HUES6 (cell line): ENCODE data around the gene SH3BP1.
"Not testable (repeated sequence)": the region's sequence is repeated elsewhere in the genome, so short reads cannot be mapped to it uniquely, and the experiment has no call there.

Source experiments
- H3K27ac ChIP-seq: 2 replicates; pipeline ENCODE4 v1.7.0; 2013; ENCODE audit warnings: low read depth, mild to moderate bottlenecking, low read length, inconsistent platforms
- H3K27me3 ChIP-seq: 2 replicates; pipeline ENCODE4 v1.6.1; 2013; ENCODE audit warnings: low read length; ENCODE audit not compliant: control insufficient read depth, insufficient read depth
- H3K36me3 ChIP-seq: 2 replicates; pipeline ENCODE4 v1.6.1; 2013; ENCODE audit warnings: low read length; ENCODE audit not compliant: control insufficient read depth, insufficient read depth
- H3K4me1 ChIP-seq: 2 replicates; pipeline ENCODE4 v1.6.1; 2013; ENCODE audit warnings: low read length; ENCODE audit not compliant: control insufficient read depth, insufficient read depth
- H3K4me3 ChIP-seq: 2 replicates; pipeline ENCODE4 v1.5.1; 2013; ENCODE audit warnings: low read depth, low read length
- H3K9ac ChIP-seq: one replicate; pipeline ENCODE4 v1.6.1; 2013; ENCODE audit warnings: mild to moderate bottlenecking, low read length
- H3K9me3 ChIP-seq: 2 replicates; pipeline ENCODE4 v1.6.1; 2013; ENCODE audit warnings: low read depth, low read length; ENCODE audit not compliant: control insufficient read depth, insufficient read depth

The SH3BP1 gene

DNA sequence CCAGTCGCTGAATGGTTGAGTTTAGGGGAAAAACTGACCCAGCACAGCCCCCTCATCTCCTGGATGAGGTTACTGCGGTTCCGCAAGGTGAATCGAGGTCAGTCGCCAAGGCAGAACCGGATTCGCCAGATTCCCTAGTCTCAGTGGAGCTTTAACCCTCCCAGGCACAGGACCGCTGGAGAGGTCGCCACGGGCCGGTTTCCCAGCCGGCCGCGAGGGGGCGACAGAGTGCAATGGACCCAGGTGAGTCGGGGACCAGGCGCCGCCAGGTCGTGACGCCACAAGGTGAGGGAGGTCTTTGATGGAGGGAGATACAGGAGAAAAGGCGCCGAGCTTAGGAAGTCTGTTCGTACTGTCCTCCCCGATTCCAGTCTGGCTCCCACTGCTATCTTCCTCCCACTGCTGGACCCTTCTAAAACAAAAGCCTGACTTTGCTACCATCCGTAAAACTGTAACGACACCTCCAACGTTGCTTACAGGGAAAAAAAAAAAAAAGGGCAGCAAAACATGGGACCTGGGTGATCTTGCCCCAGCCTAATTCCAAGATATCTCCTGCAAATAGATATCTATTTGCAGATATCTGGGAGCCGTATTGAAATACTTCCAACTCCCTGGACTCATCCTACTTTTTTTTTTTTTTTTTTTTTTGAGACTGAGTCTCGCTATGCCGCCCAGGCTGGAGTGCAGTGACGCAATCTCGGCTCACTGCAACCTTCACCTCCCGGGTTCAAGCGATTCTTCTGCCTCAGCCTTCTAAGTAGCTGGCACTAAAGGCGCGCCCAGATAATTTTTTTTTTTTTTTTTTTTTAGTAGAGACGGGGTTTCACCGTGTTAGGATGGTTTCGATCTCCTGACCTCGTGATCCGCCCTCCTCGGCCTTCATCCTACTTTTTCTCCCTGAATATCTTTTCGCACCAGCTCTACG is 32.2 kb upstream of the SH3BP1 start:
- H3K27ac ChIP-seq, result no peak overlapping the region
- no peaks in the 10 kb centered on the region for H3K36me3 ChIP-seq

DNA sequence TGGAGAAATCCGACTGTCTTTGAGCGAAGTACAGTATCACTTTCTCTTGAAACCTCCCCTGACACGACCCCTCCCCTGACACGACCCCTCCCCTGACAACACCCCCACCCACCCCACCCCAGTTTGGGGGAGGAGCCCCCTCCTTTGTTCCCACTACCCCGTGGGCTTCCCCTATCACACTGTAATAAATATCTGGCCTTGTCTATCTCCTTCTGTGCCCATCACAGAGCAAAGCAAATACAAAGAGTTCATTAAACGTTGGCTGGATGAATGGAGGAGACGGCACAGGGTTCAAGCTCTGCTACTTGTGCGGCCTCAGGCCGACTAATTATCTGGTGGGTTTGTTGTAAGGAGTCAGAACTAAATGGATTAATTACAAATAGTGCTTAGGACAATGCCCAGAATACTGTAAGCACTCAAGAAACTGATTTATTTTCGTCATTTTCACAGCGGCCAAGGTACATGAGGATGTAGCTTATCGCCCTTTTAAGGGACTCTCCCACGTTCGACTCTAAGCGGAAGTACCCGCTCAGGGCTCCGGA is 31.5 kb upstream of the SH3BP1 start:
- no peaks in the 10 kb centered on the region for H3K9me3 ChIP-seq
- peak overlapping the region; percentile 95 for H3K9ac ChIP-seq
- H3K27me3 ChIP-seq, result no peaks in the 10 kb centered on the region
- peaks cover 8% of the 10 kb centered on the region for H3K4me1 ChIP-seq
- peak overlapping the region; percentile 75 for H3K4me3 ChIP-seq
- H3K27ac ChIP-seq, result peak overlapping the region; percentile 96
- no peaks in the 10 kb centered on the region; the same call in 1 of the 2 replicates for H3K36me3 ChIP-seq

More for the DNA sequence above, 32.2 kb upstream of the SH3BP1 start:
- Histone ChIP-seq H3K9me3 (no peaks in the 10 kb centered on the region), H3K9ac (peak overlapping the region; percentile 29), H3K4me3 (peak overlapping the region; percentile 75), H3K27me3 (no peaks in the 10 kb centered on the region), H3K4me1 (peaks cover 8% of the 10 kb centered on the region)

DNA sequence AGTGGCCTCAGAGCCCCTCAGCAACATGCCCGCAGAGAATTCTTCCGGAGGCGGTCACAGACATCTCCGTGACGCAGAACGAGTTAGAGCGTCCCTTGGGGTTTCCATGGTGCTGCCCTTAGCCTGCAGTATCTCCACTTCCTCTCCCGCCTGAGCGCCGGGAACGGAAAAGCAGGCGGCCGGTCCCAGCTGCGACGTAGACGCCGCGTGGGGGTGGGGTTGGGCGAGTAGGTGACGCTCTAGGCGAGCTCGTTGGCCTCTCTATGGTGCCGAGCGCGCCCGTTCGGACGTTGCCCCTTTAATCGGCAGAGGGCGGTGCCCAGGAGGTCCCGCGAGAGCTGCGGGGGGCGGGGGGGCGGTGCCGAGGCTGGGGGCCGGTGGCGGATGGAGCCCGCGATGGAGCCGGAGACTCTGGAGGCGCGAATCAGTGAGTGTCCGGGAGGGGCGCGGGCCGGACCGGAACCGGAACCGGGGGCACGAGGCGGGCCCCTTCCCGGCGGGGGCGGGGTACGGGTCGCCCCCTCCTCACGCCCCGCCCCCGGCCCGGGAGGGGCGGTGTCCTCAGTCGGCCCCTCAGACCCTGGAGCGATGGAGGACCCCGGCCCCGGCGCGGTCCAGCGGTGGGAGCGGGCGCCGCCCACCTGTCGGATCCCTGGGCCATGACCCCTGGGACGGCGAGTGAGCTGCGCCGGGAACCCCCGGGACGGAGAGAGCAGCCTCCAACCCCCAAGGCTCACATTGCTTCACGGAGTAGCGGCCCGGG is 30.8 kb upstream of the SH3BP1 start, which contains the start of gene GGA1:
Gene GGA1, plus strand, starts transcription at position 358 of the 763 bp plus-strand sequence. Its CDS starts 27 bp downstream, at position 385.
- peak within 1 kb of the TSS; percentile 75 for H3K4me3 ChIP-seq
- H3K4me1 ChIP-seq, result peaks cover 8% of the 10 kb centered on the region

DNA sequence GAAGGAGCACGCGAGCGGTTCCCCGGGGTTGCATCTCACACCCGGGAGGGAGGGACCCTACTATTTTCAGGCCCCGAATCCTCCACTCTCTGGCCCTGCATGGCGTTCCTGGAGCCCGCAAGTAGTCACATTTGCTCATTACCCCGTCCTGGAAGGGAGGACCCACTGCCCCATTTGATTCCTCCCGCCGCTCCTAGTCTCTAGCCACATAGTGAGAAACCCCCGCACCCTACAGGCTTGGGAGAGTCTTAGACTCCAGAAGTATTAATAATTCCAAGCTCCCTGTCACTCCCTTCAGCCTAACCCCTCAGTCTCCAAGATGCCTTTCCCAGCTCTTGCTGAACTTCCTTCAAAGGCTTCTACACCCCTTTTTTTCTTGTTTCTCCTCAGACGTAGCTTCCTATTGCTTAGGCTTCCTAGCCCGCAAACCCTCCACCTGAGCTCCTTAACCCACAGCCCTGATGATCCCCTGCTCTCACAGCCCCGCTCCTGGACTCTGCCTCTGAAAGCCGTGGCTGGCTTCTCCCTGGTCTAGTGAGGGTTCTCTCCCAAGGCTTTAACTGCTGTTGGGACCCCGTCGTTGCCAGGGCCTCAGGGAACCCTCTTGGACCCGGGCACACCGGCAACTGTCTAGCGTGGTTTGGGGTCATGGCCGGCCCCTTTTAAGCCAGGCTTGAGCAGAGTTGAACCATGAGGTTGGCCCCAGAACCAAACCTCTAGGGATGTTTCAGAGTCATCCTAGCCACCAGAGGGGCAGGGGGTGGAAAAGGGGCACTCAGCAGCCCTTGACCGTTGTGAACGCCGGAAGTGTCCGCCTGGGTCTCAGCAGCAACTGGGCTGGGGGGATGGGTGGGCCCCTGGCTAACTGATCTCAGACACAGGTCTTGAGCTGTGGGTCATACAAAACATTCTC is 30.0 kb upstream of the SH3BP1 start:
- no peaks in the 10 kb centered on the region for H3K9me3 ChIP-seq
- H3K36me3 ChIP-seq, result peaks cover 6% of the 10 kb centered on the region
- no peak overlapping the region; the same call in 1 of the 2 replicates for H3K27ac ChIP-seq
- H3K27me3 ChIP-seq, result no peaks in the 10 kb centered on the region
- peak overlapping the region; percentile 79 for H3K9ac ChIP-seq
- H3K4me3 ChIP-seq, result peak overlapping the region; percentile 75
- peaks cover 8% of the 10 kb centered on the region for H3K4me1 ChIP-seq

More for the DNA sequence above, 30.8 kb upstream of the SH3BP1 start, which contains the start of gene GGA1:
- Histone ChIP-seq H3K9ac (peak within 1 kb of the TSS; percentile 95), H3K27ac (peak within 1 kb of the TSS; percentile 96), H3K9me3 (no peaks in the 10 kb centered on the region), H3K27me3 (no peaks in the 10 kb centered on the region), H3K36me3 (no peaks in the 10 kb centered on the region; the same call in 1 of the 2 replicates)

DNA sequence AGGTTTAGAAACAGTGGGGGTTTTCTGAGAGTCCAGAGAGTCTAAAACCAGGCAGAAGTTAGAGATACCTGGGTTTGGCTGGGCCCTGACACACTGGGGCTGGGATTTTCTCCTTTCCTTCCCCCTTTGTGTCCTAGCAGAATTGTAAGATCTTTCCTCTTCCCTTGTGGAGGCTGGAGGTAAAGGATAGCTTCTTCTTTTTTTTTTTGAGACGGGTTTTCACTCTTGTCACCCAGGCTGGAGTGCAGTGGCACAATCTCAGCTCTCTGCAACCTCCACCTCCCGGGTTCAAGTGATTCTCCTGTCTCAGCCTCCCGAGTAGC is 29.4 kb upstream of the SH3BP1 start:
- H3K9me3 ChIP-seq, H3K27ac ChIP-seq, H3K27me3 ChIP-seq, H3K4me1 ChIP-seq: not testable (repeated sequence)
- Histone ChIP-seq H3K36me3 (peaks cover 11% of the 10 kb centered on the region), H3K9ac (peak overlapping the region; percentile 79), H3K4me3 (peak overlapping the region; percentile 75)

DNA sequence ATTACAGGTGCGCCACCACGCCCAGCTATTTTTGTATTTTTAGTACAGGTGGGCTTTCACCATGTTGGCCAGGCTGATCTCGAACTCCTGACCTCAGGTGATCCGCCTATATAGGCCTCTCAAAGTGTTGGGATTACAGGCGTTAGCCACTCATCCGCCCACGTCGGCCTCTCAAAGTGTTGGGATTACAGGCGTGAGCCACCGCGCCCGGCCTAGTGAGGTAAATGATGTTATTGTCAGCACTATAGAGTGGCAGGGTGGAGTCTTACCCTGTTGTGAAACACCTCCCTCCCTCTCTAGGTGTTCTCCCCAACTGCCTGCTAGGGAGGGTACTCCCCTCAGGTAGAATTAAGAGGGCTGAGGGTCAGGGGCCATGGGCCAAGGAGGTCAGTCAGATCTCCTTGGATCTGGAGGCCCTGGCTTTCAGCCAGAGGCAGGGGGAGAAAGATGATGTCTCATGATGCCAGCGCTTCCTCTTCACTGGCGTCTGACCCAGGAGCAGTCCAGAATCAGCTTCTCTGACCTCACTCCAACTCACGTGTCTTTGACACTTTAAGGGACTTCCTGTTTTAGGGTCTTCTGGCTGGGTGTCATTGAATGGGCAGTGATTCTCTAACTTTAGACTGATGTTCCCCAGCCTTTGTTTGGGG is 28.9 kb upstream of the SH3BP1 start:
- no peak overlapping the region for H3K9ac ChIP-seq
- H3K4me3 ChIP-seq, result no peak overlapping the region; the same call in 1 of the 2 replicates

DNA sequence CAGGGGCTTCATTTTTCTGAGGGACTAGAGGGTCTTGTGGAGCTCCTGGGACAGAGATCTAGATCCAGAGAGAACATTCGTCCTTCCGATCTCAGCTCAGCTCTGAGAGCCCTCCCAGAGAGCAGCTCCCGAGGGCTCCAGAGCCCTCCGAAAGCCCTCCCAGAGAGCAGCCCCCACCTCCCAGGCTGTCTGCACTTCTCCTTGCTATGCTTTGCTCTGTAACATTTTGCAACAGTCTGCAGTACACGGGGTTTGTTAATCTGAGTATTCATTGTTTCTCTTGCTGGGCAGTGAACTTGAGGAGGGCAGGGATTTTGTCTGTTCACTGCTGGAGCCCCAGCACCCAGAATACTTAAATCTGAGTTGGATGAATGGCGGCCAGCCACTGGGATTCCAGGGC is 28.3 kb upstream of the SH3BP1 start:
- H3K36me3 ChIP-seq, result peaks cover 14% of the 10 kb centered on the region
- H3K27ac ChIP-seq, result no peak overlapping the region
- H3K9ac ChIP-seq, result no peak overlapping the region
- H3K4me1 ChIP-seq, result peaks cover 8% of the 10 kb centered on the region
- H3K27me3 ChIP-seq, result no peaks in the 10 kb centered on the region
- H3K4me3 ChIP-seq, result no peak overlapping the region
- H3K9me3 ChIP-seq, result no peaks in the 10 kb centered on the region

More for the DNA sequence above, 28.9 kb upstream of the SH3BP1 start:
- Histone ChIP-seq H3K27ac (no peak overlapping the region), H3K27me3 (no peaks in the 10 kb centered on the region), H3K36me3 (peaks cover 11% of the 10 kb centered on the region), H3K9me3 (no peaks in the 10 kb centered on the region), H3K4me1 (peaks cover 8% of the 10 kb centered on the region)

DNA sequence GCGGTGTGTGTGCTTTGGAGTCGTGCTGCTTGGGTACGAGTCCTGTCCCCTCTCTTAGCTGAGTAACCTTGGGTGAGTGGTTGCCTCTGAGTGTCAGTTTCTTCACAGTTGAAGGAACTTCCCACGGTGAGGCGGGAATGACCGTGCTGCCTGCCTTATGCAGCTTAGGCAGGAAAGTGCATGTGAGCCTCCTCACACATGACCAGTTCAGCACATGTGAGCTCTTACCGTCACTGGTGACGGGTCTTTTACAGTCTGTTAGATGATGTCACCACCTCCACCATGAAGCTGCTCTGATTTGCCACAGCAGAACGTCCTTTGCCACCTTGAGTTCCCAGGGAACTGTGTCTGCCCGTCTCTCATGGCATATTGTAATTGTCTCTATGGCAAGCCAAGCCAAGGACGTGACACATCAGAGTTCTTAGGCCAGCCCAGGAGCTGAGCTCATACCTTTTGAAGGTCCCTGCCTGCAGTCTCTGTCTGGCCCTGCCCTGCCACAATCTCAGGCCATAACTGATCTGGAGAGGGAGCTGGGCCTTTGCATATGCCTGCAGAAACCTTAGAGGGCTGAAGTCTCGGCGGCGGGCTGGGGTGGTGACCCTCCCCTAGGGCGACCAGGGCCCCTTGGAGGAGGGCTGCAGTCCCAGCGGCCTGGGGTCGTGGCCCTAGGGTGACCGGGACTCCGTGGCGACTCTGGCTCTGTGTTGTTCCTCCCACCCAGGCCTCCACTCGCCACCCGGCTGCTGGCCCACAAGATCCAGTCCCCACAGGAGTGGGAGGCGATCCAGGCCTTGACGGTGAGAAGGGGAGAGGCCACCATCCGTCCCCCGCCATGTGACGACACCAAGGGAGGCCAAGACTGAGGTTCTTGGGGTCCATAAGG is 23.0 kb upstream of the SH3BP1 start:
- Histone ChIP-seq H3K27ac (no peak overlapping the region), H3K36me3 (peaks cover 58% of the 10 kb centered on the region), H3K9ac (no peak overlapping the region), H3K4me3 (no peak overlapping the region), H3K4me1 (no peaks in the 10 kb centered on the region), H3K9me3 (no peaks in the 10 kb centered on the region), H3K27me3 (no peaks in the 10 kb centered on the region)

DNA sequence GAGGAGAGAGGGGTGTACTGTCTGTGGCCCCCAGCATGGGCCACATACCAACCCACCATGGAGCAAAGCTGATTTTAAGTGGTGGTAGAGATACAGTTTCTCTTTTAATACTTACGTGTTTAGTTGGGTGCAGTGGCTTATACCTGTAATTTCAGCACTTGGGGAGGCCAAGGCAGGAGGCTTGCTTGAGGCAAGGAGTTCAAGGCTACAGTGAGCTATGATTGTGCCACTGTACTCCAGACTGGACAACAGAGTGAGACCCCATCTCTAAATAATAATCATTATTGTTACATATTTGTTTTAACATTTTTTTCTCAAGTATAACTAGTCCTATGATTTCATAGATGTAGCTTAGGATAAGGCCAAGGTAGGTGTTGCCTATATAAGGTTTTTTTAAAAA is 22.0 kb upstream of the SH3BP1 start:
- no peak overlapping the region for H3K27ac ChIP-seq
- H3K4me3 ChIP-seq, result no peak overlapping the region
- H3K9ac ChIP-seq, result no peak overlapping the region
- H3K9me3 ChIP-seq, result no peaks in the 10 kb centered on the region
- H3K4me1 ChIP-seq, result no peaks in the 10 kb centered on the region
- no peaks in the 10 kb centered on the region for H3K27me3 ChIP-seq
- peaks cover 60% of the 10 kb centered on the region for H3K36me3 ChIP-seq
